ENCODE measurements around the gene BCAS3. TPM values are rescaled to one million over a fixed set of nuclear protein-coding genes. Genes with fewer than 3 reads are reported as not detected.
"Not testable (repeated sequence)": the region's sequence is repeated elsewhere in the genome, so short reads cannot be mapped to it uniquely, and the experiment has no call there.

Gene BCAS3
- polyA plus RNA-seq, 1 experiment = 17.5 TPM

DNA sequence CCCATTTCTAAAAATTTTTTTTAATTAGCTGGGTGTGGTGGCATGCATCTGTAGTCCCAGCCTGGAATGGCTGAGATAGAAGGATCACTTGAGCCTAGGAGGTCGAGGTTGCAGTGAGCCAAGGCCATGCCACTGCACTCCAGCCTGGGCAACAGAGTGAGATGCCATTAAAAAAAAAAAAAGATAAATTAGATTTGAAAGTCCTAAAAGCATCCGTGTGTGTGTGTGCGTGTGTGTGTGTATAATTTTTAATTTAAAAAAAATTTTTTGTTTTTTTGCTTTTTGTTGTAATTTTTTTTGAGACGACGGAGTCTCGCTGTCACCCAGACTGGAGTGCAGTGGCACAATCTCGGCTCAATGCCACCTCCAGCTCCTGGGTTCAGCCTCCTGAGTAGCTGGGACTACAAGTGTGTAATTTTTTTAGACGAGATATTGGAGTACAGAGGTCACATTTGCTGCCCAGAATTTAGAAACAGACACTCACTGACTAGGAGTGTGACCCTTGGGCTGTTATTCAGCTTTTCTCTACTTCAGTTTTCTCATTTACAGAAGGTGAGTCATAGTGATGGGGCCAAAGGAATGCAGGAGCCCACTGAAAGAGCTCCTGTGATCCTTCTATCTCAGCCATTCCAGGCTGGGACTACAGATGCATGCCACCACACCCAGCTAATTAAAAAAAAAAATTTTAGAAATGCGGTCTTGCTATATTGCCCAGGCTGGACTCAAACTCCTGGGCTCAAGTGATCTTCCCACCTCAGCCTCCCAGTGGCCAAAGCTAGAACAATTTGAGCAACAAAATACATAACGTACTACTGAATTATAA, 749.0 kb downstream of the BCAS3 start:
- ChIA-PET POLR2A (interaction anchor here (0.6 kb wide), 1 partner anchor 154 kb away, joined by 3 read pairs; no protein-coding TSS in a partner anchor), CTCF (interaction anchor here (0.5 to 2.2 kb wide), 6 partner anchors 11 to 410 kb away, joined by 3 to 9 read pairs (median 3); no protein-coding TSS in a partner anchor)
- no peak for DNase-seq (ENCODE audit: low read depth, low spot score)

DNA sequence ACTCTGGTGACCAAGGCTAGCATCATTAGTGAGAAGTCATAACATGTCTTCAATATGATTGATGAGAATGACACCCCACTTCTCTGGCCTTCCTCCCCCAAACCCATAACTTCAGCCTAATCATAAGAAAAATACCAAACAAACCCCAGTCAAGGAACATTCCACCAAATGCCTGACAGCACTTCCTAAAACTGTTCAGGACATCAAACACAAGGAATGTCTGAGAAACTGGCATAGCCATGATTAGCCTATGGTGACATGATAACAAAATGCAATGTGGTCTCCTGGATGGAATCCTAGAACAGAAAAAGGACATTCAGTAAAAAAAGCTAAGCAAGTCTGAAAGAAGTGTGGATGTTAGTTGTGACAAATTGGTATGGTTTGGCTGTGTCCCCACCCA, 749.9 kb downstream of the BCAS3 start:
- H3K4me3 ChIP-seq (ENCODE audit: low read depth, low read length) = no peak overlapping the region

More for the DNA sequence above, 749.0 kb downstream of the BCAS3 start:
- TF ChIP-seq, protein P1, sequence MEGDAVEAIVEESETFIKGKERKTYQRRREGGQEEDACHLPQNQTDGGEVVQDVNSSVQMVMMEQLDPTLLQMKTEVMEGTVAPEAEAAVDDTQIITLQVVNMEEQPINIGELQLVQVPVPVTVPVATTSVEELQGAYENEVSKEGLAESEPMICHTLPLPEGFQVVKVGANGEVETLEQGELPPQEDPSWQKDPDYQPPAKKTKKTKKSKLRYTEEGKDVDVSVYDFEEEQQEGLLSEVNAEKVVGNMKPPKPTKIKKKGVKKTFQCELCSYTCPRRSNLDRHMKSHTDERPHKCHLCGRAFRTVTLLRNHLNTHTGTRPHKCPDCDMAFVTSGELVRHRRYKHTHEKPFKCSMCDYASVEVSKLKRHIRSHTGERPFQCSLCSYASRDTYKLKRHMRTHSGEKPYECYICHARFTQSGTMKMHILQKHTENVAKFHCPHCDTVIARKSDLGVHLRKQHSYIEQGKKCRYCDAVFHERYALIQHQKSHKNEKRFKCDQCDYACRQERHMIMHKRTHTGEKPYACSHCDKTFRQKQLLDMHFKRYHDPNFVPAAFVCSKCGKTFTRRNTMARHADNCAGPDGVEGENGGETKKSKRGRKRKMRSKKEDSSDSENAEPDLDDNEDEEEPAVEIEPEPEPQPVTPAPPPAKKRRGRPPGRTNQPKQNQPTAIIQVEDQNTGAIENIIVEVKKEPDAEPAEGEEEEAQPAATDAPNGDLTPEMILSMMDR (IDR thresholded peaks at IDR 0.05; ENCODE audit: low read depth, low read length) = peak; percentile 21; the same call in 1 of the 2 replicates
- H3K27ac ChIP-seq (ENCODE audit: low read depth, low read length) = no peak overlapping the region
- H3K4me3 ChIP-seq (ENCODE audit: low read depth, low read length) = no peak overlapping the region
- H3K9me3 ChIP-seq (ENCODE audit: control insufficient read depth, insufficient read depth, low read length) = no peaks in the 10 kb centered on the region
- no peaks in the 10 kb centered on the region for H3K27me3 ChIP-seq (ENCODE audit: control insufficient read depth, insufficient read depth, low read length)

GRCh38 chr17:61429274-61429673, 751.6 kb downstream of the BCAS3 start:
- Histone ChIP-seq H3K9me3 (ENCODE audit: control insufficient read depth, insufficient read depth, low read length) (no peaks in the 10 kb centered on the region), H3K27ac (ENCODE audit: low read depth, low read length) (no peak overlapping the region), H3K27me3 (ENCODE audit: control insufficient read depth, insufficient read depth, low read length) (no peaks in the 10 kb centered on the region), H3K4me3 (ENCODE audit: low read depth, low read length) (no peak overlapping the region)
- no peak for DNase-seq (ENCODE audit: low read depth, low spot score)
- ChIA-PET CTCF (interaction anchor here (1.8 kb wide), 1 partner anchor 12 kb away, joined by 5 read pairs; no protein-coding TSS in a partner anchor), POLR2A (no interaction called here)
- TF ChIP-seq, protein P1 (IDR thresholded peaks at IDR 0.05; ENCODE audit: low read depth, low read length) = no peak

More for the DNA sequence above, 749.9 kb downstream of the BCAS3 start:
- CTCF ChIA-PET = interaction anchor here (0.5 to 2.2 kb wide), 8 partner anchors 10 to 409 kb away, joined by 3 to 9 read pairs (median 3); no protein-coding TSS in a partner anchor
- H3K27me3 ChIP-seq (ENCODE audit: control insufficient read depth, insufficient read depth, low read length) = no peaks in the 10 kb centered on the region
- H3K27ac ChIP-seq (ENCODE audit: low read depth, low read length) = no peak overlapping the region
- POLR2A ChIA-PET = interaction anchor here (0.6 kb wide), 1 partner anchor 153 kb away, joined by 3 read pairs; no protein-coding TSS in a partner anchor
- H3K9me3 ChIP-seq (ENCODE audit: control insufficient read depth, insufficient read depth, low read length) = no peaks in the 10 kb centered on the region
- TF ChIP-seq, protein P1 (IDR thresholded peaks at IDR 0.05; ENCODE audit: low read depth, low read length) = no peak
- no peak for DNase-seq (ENCODE audit: low read depth, low spot score)

GRCh38 chr17:61429831-61430230, 752.2 kb downstream of the BCAS3 start:
- H3K9me3 ChIP-seq (ENCODE audit: control insufficient read depth, insufficient read depth, low read length); H3K27ac ChIP-seq (ENCODE audit: low read depth, low read length); CTCF ChIA-PET; H3K27me3 ChIP-seq (ENCODE audit: control insufficient read depth, insufficient read depth, low read length); H3K4me3 ChIP-seq (ENCODE audit: low read depth, low read length); POLR2A ChIA-PET; DNase-seq (ENCODE audit: low read depth, low spot score): not testable (repeated sequence)

DNA sequence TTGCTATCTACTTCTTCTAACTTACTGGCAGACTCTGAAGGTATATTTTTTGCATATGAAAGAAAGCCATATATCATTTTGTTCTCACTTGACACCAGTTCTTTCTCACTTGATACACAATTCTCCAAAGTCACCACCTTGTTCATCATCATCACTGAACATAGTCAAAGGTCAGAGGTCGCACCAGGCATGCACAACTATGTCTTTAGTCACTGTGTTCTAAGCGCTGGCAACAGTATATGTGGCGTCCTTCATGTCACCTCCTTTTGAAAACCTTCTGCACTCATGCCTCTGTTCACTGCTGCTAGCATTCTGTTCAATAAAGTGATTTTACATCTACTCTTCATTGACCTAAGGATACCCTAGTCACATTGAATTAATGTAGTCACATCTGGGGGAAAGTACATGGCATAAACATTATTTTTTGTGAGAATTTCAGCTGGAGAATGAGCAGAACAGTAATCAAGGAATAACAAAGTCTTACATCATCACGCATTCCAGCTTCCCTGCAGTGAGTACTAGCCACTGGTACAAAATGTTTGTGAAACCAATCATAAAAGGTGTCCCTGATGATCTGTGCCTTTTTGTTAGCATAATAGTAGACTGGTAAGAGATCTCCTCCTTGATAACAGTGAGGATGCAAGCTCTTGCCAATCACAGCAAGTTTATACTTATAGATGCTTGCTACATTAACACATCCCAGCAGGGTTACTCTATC, 754.1 kb downstream of the BCAS3 start:
- Histone ChIP-seq H3K9me3 (ENCODE audit: control insufficient read depth, insufficient read depth, low read length) (no peaks in the 10 kb centered on the region), H3K27ac (ENCODE audit: low read depth, low read length) (no peak overlapping the region), H3K4me3 (ENCODE audit: low read depth, low read length) (no peak overlapping the region), H3K27me3 (ENCODE audit: control insufficient read depth, insufficient read depth, low read length) (no peaks in the 10 kb centered on the region)
- CTCF ChIA-PET = interaction anchor here (0.6 to 1.0 kb wide), 3 partner anchors 19 to 149 kb away, joined by 3 to 4 read pairs (median 4); no protein-coding TSS in a partner anchor
- POLR2A ChIA-PET = interaction anchor here (0.9 to 1.0 kb wide), 2 partner anchors 11 to 44 kb away, joined by 7 to 12 read pairs; no protein-coding TSS in a partner anchor
- no peak for DNase-seq (ENCODE audit: low read depth, low spot score)
- TF ChIP-seq, protein P1 (IDR thresholded peaks at IDR 0.05; ENCODE audit: low read depth, low read length) = no peak
